Bronchial epithelial cell (primary cell): Measurements from ENCODE around the gene AMZ1. TPM values are rescaled to one million over a fixed set of nuclear protein-coding genes. Genes with fewer than 3 reads are reported as not detected.

Experiments
- DNase-seq: peaks from one replicate; pipeline ENCODE4 v3.0.0-alpha.2; 2010; ENCODE audit warnings: low read depth
- FAIRE-seq: peaks from 2 replicates; lab custom pipeline; 2011; peaks lifted over from hg19 to GRCh38; lab: Jason Lieb, UNC
- H3K27me3 ChIP-seq: 2 replicates; pipeline ENCODE4 v1.5.1; 2011; ENCODE audit warnings: low read length; ENCODE audit not compliant: control insufficient read depth, insufficient read depth
- H3K36me3 ChIP-seq: 2 replicates; pipeline ENCODE4 v1.5.1; 2011; ENCODE audit warnings: low read length; ENCODE audit not compliant: control insufficient read depth, insufficient read depth
- H3K4me3 ChIP-seq: 2 replicates; pipeline ENCODE4 v1.5.1; 2011; ENCODE audit warnings: mild to moderate bottlenecking, low read depth, low read length, control low read depth
- total RNA-seq: library from RNA; depleted of rRNA; stranded (reverse); fragments of >200 nt; gene quantifications from 2 replicates; pipeline ENCODE4 v1.2.1, GENCODE V29; 2014
- TF ChIP-seq, protein P1 (sequence below): IDR thresholded peaks from 2 replicates; pipeline ENCODE4 v1.5.1; 2011; ENCODE audit warnings: mild to moderate bottlenecking, moderate library complexity, low read length, control low read depth, inconsistent platforms; ENCODE audit not compliant: insufficient read depth, severe bottlenecking

The AMZ1 gene
- total RNA-seq, 1 donor from 2014 or later: not detected

DNA sequence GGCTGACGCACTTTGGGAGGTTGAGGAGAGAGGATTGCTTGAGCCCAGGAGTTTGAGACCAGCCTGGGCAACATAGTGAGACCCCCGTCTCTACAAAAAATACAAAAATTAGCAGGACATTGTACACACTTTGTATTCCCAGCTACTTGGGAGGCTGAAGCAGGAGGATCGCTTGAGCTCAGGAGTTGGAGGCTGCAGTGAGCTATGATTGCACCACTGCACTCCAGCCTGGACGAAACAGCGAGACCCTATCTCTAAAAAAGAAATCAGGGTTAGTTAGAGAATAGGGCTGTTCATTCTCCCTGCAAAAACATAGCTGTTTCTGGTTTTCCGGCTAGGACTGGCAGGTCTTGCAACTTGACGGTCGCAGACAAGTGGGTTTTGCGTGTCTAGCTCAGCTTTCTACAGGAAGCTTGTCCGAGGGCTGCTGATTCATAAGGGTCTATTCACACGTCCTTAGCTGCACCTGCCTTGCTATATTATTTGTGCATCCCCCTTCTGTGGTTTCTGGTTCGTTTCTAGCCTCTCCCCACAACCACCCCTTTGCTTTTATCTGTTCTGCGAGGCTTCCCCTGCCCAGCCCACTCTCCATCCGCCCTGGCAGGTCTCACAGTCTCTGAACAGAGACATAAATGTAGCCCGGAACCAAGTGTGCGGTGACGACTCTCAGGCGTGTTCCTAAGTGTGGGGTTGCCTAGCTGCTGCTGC lies 10.7 kb downstream of the AMZ1 start:
- TF ChIP-seq, protein P1, sequence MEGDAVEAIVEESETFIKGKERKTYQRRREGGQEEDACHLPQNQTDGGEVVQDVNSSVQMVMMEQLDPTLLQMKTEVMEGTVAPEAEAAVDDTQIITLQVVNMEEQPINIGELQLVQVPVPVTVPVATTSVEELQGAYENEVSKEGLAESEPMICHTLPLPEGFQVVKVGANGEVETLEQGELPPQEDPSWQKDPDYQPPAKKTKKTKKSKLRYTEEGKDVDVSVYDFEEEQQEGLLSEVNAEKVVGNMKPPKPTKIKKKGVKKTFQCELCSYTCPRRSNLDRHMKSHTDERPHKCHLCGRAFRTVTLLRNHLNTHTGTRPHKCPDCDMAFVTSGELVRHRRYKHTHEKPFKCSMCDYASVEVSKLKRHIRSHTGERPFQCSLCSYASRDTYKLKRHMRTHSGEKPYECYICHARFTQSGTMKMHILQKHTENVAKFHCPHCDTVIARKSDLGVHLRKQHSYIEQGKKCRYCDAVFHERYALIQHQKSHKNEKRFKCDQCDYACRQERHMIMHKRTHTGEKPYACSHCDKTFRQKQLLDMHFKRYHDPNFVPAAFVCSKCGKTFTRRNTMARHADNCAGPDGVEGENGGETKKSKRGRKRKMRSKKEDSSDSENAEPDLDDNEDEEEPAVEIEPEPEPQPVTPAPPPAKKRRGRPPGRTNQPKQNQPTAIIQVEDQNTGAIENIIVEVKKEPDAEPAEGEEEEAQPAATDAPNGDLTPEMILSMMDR: no peak
- FAIRE-seq: no peak
- Histone ChIP-seq H3K36me3 (no peaks in the 10 kb centered on the region), H3K27me3 (peaks cover 6% of the 10 kb centered on the region), H3K4me3 (no peak overlapping the region)
- DNase-seq: no peak

DNA sequence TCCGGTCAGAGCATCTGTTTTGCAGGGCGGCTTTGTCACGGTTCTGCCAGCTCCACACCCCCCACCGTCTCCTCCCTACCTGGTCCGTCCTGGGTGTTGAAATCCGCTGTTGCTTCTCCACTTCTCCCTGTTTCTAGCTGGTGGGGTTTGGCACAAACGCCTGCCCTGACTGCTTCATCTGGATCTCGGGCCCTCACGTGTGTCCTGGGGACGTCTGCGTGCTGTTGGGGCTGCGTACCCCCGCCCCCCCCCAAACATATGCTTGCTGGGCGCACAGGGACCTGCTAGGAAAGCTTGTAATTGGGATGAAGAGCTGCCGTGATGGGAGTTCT lies 11.3 kb downstream of the AMZ1 start:
- Histone ChIP-seq H3K4me3 (no peak overlapping the region), H3K27me3 (peaks cover 6% of the 10 kb centered on the region), H3K36me3 (no peaks in the 10 kb centered on the region)
- TF ChIP-seq, protein P1: no peak
- no peak for DNase-seq
- no peak for FAIRE-seq

DNA sequence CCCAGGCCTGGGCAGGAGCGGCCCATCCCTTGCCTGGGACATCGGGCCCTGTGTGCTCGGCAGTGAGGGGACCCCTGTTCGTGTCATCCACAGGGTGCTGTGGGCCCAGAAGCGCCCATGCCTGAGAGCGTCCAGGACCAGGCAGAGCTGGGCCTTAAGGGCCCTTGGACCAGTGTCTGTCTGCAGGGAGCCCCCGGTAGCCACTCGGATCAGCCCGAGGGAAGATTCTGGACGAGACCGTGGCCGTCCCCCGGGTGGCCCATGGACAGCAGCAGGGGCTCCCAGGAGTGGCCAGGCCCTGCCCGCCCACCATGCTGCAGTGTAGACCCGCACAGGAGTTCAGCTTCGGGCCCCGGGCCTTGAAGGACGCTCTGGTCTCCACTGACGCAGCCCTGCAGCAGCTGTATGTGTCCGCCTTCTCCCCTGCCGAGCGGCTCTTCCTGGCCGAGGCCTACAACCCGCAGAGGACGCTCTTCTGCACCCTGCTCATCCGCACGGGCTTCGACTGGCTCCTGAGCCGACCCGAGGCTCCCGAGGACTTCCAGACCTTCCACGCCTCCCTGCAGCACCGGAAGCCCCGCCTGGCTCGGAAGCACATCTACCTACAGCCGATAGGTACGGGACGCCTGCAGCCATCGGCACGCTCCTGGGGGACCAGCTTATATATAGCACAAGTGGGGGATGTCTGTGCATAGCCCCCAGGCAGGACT lies 12.3 kb downstream of the AMZ1 start:
- TF ChIP-seq, protein P1: no peak
- Histone ChIP-seq H3K27me3 (peaks cover 6% of the 10 kb centered on the region), H3K4me3 (no peak overlapping the region), H3K36me3 (no peaks in the 10 kb centered on the region)
- no peak for DNase-seq
- no peak for FAIRE-seq

DNA sequence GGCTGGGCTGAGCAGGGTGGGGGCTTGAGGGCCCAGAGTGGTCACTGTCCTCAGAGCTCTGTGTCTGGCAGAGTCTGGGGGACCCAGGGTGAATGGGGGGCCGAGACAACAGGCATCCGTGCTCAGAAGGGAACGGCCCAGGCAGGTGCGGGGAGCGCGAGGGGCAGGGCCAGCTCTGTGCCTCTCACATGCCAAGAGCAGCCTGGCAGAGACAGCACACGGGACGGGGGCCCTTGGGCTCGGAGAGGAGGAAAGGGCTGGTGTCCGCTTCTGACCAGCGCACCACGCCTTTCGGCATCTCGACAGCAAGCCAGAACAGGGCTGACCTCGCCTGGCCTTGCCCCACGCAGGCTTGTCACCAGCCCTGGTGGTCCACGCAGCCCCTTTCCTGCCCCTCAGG lies 13.4 kb downstream of the AMZ1 start:
- no peak for FAIRE-seq
- Histone ChIP-seq H3K4me3 (no peak overlapping the region), H3K27me3 (peaks cover 6% of the 10 kb centered on the region), H3K36me3 (no peaks in the 10 kb centered on the region)
- TF ChIP-seq, protein P1: no peak
- DNase-seq: no peak

DNA sequence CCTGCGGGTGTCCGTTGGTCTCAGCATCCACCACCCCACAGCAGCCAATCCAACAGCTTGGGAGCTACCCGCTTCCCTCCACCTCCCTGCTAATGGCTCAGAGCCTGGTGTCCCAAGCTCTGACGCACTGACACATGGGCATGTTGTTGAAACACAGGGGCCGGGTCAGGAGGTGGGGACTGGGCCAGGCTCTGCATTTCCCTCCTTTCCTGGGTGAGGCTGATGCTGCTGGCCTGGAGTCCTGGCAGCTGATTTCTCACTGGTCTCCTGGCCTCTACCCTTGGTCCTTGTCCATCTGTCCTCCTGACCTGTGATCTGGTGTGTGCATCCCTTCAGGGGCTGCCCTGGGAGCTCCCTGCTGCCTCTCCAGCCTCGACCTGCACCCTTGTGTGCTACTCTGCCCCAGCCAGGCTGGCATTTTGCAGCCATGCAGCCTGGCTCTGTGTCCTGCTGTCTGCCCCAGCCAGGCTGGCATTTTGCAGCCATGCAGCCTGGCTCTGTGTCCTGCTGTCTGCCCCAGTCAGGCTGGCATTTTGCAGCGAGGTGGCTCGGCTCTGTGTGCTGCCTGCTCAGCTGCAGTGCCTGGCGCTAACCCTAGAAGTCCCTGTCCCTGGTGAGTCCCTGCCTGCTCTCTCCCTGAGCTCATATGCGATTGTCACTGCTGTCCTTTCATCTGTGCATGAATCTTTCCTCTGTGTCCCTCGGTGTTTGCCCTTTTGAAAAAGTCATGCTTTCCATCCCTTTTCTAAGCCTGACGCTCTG lies 14.0 kb downstream of the AMZ1 start:
- peak; percentile 98 for FAIRE-seq
- peaks cover 6% of the 10 kb centered on the region for H3K27me3 ChIP-seq

More for the DNA sequence above, 14.0 kb downstream of the AMZ1 start:
- TF ChIP-seq, protein P1: no peak
- H3K36me3 ChIP-seq: no peaks in the 10 kb centered on the region
- H3K4me3 ChIP-seq: no peak overlapping the region
- DNase-seq: no peak
